Kasumi-1 (cell line): ENCODE data around the gene OTOA.
"Not testable (repeated sequence)": the region's sequence is repeated elsewhere in the genome, so short reads cannot be mapped to it uniquely, and the experiment has no call there.

Source experiments
- DNase-seq, 2 experiments: peaks; one replicate each; lab custom pipeline; 2025; lab: John Stamatoyannopoulos, UW

The OTOA gene

GRCh38 chr16:21663889-21664647 is at the start of gene OTOA:
Gene OTOA (plus strand): TSS chr16:21663968. CDS start chr16:21678515, 14,547 bp downstream.
- no peak for DNase-seq

- DNase-seq: no peak
These were observed 48.9 kb upstream of the OTOA start for GRCh38 chr16:21614896-21615295.

- DNase-seq: no peak
These were observed 46.2 kb upstream of the OTOA start for GRCh38 chr16:21617607-21618006.

GRCh38 chr16:21618281-21618680 is 45.5 kb upstream of the OTOA start:
- DNase-seq: no peak

- DNase-seq: no peak
These were observed 43.9 kb upstream of the OTOA start for GRCh38 chr16:21619765-21620425.

GRCh38 chr16:21620592-21620991 is 43.2 kb upstream of the OTOA start:
- no peak for DNase-seq

GRCh38 chr16:21622545-21622944 is 41.2 kb upstream of the OTOA start:
- no peak for DNase-seq

- no peak for DNase-seq
These were observed 38.7 kb upstream of the OTOA start for GRCh38 chr16:21625026-21625425.

GRCh38 chr16:21626659-21627277 is 37.0 kb upstream of the OTOA start:
- DNase-seq: peak; percentile 56 to 69

GRCh38 chr16:21628121-21628726 is 35.5 kb upstream of the OTOA start:
- DNase-seq: no peak

GRCh38 chr16:21628772-21629171 is 35.0 kb upstream of the OTOA start:
- DNase-seq: no peak

- DNase-seq: not testable (repeated sequence)
These were observed 33.9 kb upstream of the OTOA start for GRCh38 chr16:21629616-21630539.

- DNase-seq: not testable (repeated sequence)
These were observed 32.9 kb upstream of the OTOA start for GRCh38 chr16:21630866-21631265.

- DNase-seq: not testable (repeated sequence)
These were observed 32.4 kb upstream of the OTOA start for GRCh38 chr16:21631376-21631775.

- not testable (repeated sequence) for DNase-seq
These were observed 31.7 kb upstream of the OTOA start for GRCh38 chr16:21631951-21632575.

- DNase-seq: no peak
These were observed 29.6 kb upstream of the OTOA start for GRCh38 chr16:21634216-21634615.

- not testable (repeated sequence) for DNase-seq
These were observed 28.1 kb upstream of the OTOA start for GRCh38 chr16:21635694-21636093.

GRCh38 chr16:21637032-21637968 is 26.5 kb upstream of the OTOA start:
- DNase-seq: no peak

GRCh38 chr16:21638573-21638975 is 25.2 kb upstream of the OTOA start:
- no peak for DNase-seq

- no peak for DNase-seq
These were observed 24.3 kb upstream of the OTOA start for GRCh38 chr16:21639493-21639892.
